ENCODE data around the gene RPL10. TPM values are rescaled to one million over a fixed set of nuclear protein-coding genes. Genes with fewer than 3 reads are reported as not detected.
A peak's percentile ranks its signal among the peaks of the same experiment; 100 is the strongest.
"Not testable (repeated sequence)": the region's sequence is repeated elsewhere in the genome, so short reads cannot be mapped to it uniquely, and the experiment has no call there.

RPL10 gene
- total RNA-seq, 1 donor from 2014 or later, result 3,704 TPM

DNA sequence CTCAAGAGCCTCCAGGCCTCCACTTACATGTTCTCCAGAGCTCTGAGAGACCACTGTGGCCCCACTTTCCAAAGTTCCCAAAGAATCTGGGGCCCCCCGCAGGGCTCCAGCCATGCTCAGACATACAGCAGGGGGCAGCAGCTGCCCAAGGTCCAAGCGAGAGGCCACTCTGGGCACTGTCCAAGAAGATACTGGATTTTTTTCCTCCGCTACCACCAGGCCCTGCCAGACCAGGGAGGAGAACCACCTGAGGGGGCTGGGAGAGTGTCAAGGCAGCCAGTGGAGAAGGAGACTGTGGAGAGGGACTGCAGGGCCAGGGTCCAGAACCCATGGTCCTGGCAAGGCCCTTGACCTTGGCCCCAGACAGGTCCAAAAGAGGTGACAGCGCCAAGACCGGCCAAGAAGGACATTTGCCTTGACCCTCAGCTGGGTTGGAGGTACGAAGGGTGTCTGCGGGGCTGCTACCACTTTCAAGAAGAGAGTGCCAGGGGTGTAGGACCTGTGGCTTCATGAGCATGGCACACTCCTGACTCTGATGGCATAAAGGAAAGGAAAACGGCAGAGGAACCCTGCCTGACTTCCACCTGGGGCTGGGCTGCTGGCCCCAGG lies 13.8 kb upstream of the RPL10 start:
- Mint-ChIP-seq H3K27ac (ENCODE audit: unreplicated experiment) (no peak overlapping the region), H3K36me3 (ENCODE audit: low read depth, unreplicated experiment) (no peaks in the 10 kb centered on the region), H3K27me3 (ENCODE audit: unreplicated experiment) (no peaks in the 10 kb centered on the region), H3K9me3 (ENCODE audit: unreplicated experiment) (no peaks in the 10 kb centered on the region), H3K4me3 (ENCODE audit: unreplicated experiment) (no peak overlapping the region), H3K4me1 (ENCODE audit: unreplicated experiment) (peaks cover 8% of the 10 kb centered on the region)
- TF ChIP-seq, protein P1, sequence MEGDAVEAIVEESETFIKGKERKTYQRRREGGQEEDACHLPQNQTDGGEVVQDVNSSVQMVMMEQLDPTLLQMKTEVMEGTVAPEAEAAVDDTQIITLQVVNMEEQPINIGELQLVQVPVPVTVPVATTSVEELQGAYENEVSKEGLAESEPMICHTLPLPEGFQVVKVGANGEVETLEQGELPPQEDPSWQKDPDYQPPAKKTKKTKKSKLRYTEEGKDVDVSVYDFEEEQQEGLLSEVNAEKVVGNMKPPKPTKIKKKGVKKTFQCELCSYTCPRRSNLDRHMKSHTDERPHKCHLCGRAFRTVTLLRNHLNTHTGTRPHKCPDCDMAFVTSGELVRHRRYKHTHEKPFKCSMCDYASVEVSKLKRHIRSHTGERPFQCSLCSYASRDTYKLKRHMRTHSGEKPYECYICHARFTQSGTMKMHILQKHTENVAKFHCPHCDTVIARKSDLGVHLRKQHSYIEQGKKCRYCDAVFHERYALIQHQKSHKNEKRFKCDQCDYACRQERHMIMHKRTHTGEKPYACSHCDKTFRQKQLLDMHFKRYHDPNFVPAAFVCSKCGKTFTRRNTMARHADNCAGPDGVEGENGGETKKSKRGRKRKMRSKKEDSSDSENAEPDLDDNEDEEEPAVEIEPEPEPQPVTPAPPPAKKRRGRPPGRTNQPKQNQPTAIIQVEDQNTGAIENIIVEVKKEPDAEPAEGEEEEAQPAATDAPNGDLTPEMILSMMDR (IDR thresholded peaks at IDR 0.05; ENCODE audit: unreplicated experiment), result no peak
- no peak for DNase-seq (ENCODE audit: low spot score)

DNA sequence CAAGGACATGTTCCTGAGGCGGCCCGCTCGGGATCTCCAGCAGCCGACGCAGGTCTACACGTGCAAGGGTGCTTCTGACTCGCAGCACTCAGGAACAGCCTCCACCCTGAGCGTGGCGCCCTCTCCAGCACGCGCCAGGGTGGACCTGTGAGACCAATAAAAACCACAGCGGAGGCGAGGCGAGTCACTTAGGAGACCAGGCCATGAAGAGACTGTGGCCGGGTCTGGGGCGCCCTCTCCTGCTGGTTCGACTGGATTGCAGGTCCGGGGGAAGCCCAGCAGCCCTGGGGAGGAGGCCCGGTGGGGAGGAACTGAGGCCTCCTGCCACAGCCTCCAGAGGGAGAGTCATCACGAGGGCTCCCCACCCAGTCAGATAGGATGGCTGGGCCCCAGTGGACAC lies 10.1 kb upstream of the RPL10 start:
- not testable (repeated sequence) for DNase-seq (ENCODE audit: low spot score); H3K4me1 Mint-ChIP-seq (ENCODE audit: unreplicated experiment); H3K27ac Mint-ChIP-seq (ENCODE audit: unreplicated experiment); H3K4me3 Mint-ChIP-seq (ENCODE audit: unreplicated experiment); H3K36me3 Mint-ChIP-seq (ENCODE audit: low read depth, unreplicated experiment); H3K27me3 Mint-ChIP-seq (ENCODE audit: unreplicated experiment); H3K9me3 Mint-ChIP-seq (ENCODE audit: unreplicated experiment)

DNA sequence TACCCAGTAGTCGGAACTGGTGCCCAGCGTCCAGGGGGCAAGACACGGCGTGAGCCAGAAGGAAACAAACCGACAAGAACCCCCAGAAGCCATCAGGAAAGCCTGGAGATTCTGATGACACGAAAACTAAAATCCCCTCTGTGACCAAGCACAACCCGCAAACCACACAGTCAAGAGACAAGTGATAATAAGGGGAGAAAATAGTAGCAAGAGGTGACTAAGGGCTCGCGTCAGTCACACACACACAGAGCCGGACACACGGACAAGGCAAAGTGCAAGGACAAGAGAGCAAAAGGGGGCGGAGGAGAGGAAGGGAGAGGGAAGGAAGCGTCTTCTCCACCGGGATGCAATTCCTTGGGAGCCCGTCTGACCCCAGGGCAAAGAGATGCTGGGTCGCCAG lies 9.5 kb upstream of the RPL10 start:
- not testable (repeated sequence) for H3K27me3 Mint-ChIP-seq (ENCODE audit: unreplicated experiment); H3K27ac Mint-ChIP-seq (ENCODE audit: unreplicated experiment); H3K36me3 Mint-ChIP-seq (ENCODE audit: low read depth, unreplicated experiment); H3K4me1 Mint-ChIP-seq (ENCODE audit: unreplicated experiment); H3K4me3 Mint-ChIP-seq (ENCODE audit: unreplicated experiment); DNase-seq (ENCODE audit: low spot score); H3K9me3 Mint-ChIP-seq (ENCODE audit: unreplicated experiment)

DNA sequence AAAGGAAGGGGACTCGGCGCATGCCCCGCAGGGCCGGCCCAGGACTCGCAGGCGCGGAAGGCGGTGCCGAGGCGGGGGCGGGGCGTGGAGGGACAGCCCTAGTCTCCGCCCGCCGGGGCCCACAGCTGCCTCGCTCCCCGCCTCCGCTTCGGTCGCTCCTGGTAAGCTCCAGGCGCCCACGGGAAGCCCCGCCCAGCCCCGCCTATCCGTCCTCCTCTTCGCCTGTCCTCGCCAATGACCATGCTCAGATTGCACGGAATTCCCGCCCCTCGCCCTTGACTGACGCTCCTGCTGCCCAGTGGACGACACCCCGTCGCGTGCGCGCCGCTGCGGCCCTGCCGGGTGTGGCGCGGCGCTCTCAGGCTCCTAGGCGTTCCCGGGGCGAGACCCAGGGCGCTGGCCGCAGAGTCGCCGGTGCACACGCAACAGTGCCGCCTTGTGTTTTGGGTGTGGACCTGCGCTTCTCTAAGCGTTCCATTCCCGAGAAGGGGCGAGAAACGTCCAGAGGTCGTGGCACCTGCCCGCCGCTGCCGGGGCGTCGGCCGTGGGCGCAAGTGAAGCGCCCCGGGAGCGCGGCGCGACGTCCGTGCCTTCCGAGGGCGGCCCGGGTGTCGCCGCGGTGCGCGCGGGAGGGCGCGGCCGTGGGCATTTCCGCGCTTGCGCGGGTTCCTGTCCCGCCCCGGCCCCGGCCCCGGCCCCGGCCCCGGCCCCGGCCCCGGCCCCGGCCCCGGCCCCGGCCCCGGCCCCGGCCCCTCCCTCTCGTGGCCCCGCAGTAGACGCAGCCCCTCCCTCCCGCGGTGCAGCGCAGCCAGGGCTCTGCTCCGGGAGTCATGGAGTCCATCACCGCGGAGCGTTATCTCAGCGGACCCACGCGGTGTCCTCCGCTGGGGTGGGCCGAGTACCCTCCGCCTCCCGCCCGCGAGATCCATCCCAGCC lies 8.1 kb upstream of the RPL10 start:
- H3K4me3 Mint-ChIP-seq (ENCODE audit: unreplicated experiment); H3K9me3 Mint-ChIP-seq (ENCODE audit: unreplicated experiment); H3K27me3 Mint-ChIP-seq (ENCODE audit: unreplicated experiment); H3K36me3 Mint-ChIP-seq (ENCODE audit: low read depth, unreplicated experiment); DNase-seq (ENCODE audit: low spot score); H3K27ac Mint-ChIP-seq (ENCODE audit: unreplicated experiment); H3K4me1 Mint-ChIP-seq (ENCODE audit: unreplicated experiment): not testable (repeated sequence)

DNA sequence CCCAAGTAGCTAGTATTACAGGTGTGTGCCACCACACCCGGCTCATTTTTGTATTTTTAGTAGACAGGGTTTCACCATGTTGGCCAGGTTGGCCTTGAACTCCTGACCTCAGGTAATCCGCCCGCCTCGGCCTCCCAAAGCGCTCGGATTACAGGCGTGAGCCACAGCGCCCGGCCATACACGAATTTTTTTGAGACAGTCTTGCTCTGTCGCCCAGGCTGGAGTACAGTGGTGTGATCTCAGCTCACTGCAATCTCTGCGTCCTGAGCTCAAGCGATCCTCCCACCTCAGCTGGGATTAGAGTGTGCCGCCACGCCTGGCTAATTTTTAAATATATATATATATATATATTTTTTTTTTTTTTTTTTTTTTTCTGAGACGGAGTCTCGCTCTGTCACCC lies 1.8 kb upstream of the RPL10 start:
- H3K27ac Mint-ChIP-seq (ENCODE audit: unreplicated experiment); H3K9me3 Mint-ChIP-seq (ENCODE audit: unreplicated experiment); DNase-seq (ENCODE audit: low spot score): not testable (repeated sequence)
- Mint-ChIP-seq H3K27me3 (ENCODE audit: unreplicated experiment) (peaks cover 21% of the 10 kb centered on the region), H3K4me3 (ENCODE audit: unreplicated experiment) (peak overlapping the region; percentile 79), H3K36me3 (ENCODE audit: low read depth, unreplicated experiment) (peaks cover 17% of the 10 kb centered on the region), H3K4me1 (ENCODE audit: unreplicated experiment) (peaks cover 12% of the 10 kb centered on the region)

DNA sequence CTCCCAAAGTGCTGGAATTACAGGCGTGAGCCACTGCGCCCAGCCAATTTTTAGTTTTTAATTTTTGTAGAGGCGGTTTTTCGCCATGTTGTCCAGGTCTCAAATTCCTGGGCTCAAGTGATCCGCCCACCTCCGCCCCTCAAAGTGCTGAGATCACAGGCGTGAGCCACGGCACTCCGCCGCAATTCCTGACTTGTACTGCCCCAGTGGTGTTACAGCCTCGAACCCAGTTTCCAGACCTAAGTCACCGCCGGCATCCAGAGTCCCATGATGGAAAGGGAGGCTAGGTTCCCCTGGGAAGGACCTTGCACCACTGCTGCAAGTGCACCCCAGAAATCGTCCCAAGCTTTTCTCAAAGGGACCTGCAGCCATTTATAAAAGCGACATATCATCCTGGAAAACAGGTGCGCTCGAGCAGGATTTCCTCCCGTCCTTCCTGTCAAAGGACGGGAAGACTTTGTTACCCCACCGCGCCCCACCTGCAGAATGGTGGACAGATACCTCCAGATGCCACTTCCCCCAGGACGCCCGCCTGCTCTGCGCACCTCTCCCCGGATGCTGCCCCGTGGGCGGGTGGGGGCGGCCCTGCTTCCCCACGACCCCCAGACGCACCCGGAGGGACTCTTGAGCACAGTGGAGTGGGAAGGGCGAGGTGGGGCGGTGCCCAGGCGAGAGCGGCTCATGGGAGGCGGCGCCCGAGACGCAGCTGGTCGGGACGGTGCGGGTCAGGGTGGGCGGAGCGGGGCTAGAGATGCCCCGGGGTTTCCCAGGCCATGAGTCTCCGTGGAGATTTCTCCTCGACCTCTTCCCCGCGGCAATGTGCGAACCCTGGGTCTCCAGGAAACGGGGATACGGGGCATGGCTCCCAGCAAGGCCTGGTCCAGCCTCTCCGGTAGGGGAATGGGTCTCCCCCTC lies 947 bp upstream of the RPL10 start:
- TF ChIP-seq, protein P1 (IDR thresholded peaks at IDR 0.05; ENCODE audit: unreplicated experiment), result no peak
- H3K27me3 Mint-ChIP-seq (ENCODE audit: unreplicated experiment), result peaks cover 21% of the 10 kb centered on the region
- peak; percentile 64 for DNase-seq (ENCODE audit: low spot score)
- H3K9me3 Mint-ChIP-seq (ENCODE audit: unreplicated experiment), result no peaks in the 10 kb centered on the region
- peak overlapping the region; percentile 99 for H3K4me3 Mint-ChIP-seq (ENCODE audit: unreplicated experiment)
- peaks cover 17% of the 10 kb centered on the region for H3K36me3 Mint-ChIP-seq (ENCODE audit: low read depth, unreplicated experiment)
- H3K27ac Mint-ChIP-seq (ENCODE audit: unreplicated experiment), result peak overlapping the region; percentile 99
- H3K4me1 Mint-ChIP-seq (ENCODE audit: unreplicated experiment), result peaks cover 12% of the 10 kb centered on the region

Data from endothelial cell (in vitro differentiated cells).